ENCODE measurements around the gene GSTP1.
"Not testable (repeated sequence)": the region's sequence is repeated elsewhere in the genome, so short reads cannot be mapped to it uniquely, and the experiment has no call there.

Gene GSTP1

DNA sequence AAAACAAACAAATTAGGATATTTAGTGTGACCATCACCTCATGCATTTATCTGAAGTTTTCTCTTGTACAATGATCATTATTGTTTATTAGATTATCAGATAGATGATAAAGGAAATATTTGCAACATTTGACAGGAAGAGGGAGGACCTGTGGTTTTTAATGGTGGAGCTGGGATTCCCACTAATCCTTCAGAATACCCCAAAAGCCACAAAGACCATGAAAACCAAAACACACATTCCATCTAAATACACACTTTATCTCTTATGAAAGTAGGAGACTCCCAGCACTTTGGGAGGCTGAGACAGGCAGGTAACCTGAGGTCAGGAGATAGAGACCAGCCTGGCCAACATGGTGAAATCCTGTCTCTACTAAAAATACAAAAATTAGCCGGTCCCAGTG lies 15.5 kb downstream of the GSTP1 start:
- DNase-seq: no peak

DNA sequence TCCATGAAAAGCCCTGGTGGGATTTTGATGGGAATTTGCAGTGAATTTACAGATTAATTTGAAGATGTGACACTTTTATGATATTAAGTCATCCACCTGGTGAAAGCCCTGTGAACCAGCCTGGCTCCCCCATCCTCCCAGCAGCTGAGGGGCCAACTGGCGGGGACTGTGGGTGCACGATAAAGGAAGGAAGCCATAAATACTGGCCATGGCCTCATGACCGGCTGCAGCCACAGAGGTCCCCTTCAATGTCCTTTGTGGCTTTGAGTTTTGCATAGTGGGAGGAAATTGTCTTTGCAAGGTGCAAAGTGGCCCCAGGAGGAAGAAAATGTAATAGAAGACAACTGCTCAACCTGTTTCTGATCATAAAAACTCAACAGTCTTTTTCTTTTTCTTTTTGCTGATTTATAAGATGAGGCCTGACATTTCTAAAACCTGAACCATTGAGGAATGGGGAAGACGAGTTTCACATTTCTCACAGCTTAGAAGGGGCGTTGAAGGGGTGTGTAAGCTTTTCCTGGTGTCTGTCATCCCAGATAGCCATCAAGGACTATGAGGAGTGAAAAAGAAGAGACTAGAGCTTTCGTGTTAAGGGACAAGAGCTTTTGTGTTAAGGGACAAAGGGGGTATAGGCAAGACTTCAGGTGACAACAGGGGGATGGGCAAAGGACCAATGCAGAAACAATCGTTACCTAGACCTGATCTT lies 16.9 kb downstream of the GSTP1 start:
- DNase-seq: no peak

DNA sequence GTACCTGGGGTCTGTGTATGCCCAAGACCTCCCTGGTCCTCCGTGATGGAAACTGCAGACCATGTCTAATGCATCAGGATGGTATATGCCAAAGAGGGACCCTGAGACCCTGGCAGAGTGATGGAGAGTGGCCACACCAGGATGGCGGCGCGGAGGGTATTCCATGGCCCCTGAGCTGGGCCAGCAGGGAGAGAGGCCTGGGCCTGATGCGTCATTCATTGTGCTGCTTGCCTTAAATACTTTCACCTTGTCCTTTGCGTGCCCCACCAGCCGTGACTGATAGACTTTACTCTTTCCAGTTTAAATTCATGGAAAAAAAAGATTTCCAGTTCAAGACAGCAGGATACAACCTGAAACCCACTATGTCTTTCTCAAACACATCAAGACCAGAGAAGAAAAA lies 17.5 kb downstream of the GSTP1 start:
- DNase-seq: no peak

DNA sequence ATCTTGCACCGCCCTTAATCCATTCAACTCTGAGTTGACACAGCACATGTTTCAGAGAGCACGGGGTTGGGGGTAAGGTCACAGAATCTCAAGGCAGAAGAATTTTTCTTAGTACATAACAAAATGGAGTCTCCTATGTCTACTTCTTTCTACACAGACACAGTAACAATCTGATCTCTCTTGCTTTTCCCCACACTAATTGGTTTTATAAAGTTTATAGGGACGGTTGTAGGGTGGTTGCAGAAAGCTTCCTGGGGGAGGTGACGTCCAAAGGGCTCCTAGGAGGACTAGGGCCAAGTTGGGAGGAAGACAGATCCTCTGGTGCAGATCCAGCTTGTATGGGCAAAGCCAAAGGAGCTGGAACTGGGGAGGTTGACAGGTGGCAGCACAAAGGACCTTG lies 20.5 kb downstream of the GSTP1 start:
- not testable (repeated sequence) for DNase-seq

DNA sequence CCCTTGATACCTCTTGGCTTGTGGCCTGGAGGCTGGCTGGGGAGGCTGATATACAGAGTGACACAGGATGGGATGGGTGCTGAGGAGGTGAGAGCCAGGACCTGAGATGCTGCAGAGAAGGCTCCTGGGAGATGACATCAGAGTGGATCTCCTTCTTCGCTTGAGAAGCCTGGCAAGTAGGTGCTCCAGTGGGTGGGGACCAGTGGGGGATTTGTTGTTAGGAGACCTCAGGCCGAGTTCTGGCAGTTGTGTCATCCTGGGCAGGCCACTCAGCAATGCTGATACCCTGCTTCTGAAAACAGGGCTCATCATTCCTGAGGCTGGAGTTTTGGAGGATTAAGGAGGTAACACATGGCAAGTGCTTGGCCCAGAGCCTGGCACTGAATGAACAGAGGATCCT lies 21.2 kb downstream of the GSTP1 start:
- DNase-seq: no peak

DNA sequence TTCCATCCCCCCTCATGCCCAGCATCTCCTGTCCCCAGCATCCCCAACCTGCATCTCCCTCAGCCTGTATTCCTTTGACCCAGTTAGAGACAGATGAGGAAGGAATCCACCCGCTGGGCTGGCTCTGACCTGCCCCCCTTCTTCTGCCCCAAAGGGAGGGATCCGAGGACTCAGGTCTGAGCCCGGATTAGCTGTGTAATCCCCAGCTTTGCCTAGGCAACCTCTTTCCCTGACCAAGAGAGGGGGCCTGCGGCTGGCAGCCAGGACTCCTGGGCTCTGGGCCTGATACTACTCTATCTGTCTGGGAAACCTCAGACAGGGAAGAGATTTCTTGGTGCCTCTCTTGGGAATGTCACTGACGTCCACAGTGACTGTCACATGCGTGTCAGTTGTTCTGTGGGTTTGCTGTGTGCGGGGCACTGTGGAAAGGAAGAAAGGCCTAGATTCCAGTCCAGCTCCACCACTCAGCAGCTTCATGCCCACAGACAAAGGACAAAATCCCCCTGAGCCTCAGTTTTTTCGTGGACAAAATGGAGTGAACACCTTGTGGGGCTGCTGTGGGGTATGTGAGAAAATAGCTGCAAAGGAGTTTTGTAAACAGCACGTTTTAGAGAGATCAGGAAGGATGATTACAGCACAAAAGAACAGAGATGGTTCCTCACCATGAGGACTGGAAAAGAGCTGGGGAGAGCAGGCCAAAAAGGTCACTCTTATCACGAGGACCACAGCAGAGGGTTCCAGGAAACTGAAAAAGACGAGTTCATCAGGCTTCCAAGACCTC lies 21.8 kb downstream of the GSTP1 start:
- DNase-seq: no peak

DNA sequence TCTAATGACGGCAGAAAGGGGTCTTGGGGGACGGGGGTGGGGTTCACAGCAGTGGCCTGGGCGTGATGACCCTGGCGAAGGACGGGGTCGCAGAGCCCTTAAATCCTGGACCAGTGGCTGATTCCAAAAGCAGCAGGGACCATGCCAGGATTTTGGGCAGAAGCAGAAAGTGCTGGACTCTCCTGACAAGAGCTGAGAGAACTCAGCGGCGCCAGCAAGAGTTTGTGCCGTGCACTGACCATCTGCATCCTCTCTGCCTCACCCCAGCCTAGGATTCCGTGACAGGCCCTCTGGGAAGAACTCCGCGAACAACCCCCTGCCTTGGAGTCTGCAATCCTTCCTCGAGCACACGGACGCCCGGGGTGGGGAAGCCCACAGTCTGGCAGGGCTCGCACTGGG lies 22.5 kb downstream of the GSTP1 start:
- DNase-seq: no peak

DNA sequence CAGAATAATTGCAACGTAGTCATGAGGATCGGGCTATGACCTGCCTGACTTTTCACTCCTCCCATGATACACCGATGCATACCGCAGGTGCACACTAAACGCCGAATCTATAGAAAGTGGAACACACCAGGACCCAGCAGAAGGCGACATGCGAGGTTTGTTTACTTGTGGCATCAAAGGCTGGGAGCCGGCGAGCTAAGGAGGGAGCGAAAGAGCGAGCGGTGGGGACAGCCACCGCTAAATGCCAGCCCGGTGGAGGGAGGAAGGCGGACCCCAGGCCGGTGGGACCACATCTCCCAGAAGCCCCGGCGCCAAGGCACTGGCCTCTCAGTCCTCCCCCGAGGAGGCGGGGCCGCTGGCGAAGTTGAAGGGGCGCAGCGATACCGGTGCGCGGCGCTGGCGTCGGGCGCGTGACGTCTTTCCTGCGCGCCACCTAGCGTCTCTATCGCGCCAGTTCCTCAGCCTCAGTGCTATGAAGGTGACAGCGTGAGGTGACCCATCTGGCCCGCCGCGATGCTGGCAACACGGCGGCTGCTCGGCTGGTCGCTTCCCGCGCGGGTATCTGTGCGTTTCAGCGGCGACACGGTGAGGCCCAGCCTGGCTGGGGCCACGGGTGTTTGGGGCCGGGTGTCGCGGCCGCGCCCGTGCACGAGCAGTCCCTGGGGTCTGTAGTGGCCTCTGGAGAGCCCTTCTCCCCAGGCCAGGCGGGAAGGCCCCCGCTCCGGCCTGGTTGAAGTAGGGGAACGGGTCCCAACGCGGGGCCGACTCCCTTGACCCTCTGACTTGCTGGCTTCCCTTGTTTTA lies 23.1 kb downstream of the GSTP1 start, which contains the start of gene NDUFV1:
Gene NDUFV1 (plus strand): TSS at position 445 of the 804 bp plus-strand sequence. CDS start 69 bp downstream, at position 514.
- peak; percentile 93 to 97 for DNase-seq

DNA sequence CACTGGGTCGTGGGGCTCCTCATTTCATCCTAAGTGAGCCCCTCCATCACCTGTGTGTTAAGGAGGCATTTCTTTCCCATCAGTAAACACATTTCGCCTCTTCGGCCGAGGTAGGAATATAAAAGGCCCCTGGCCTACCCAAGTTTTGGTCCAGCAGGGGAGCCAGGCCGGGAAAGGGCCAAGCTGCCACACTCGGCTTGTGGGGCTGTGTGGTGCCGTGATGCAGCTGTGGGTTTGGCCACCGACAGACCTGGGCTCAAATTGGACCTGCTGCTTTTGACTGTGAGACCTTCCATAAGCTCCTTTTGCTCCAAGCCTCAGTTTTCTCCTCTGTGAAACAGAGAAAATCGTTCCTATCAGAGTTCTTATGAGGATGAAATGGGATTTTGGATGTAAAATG lies 23.9 kb downstream of the GSTP1 start:
- no peak for DNase-seq

DNA sequence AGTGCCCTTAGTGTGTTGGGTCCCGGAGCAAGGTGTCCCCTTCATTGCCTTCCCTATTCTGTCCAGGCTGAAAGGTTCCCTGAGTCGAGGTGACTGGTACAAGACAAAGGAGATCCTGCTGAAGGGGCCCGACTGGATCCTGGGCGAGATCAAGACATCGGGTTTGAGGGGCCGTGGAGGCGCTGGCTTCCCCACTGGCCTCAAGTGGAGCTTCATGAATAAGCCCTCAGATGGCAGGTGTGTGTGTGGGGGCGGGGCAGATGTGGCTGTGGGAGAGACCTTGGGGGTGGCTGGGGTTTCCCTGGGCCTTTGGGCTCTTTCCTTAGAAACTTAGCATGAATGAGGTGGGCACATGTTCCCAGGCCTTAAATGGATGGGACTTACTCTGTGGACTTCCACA lies 24.9 kb downstream of the GSTP1 start:
- no peak for DNase-seq

DNA sequence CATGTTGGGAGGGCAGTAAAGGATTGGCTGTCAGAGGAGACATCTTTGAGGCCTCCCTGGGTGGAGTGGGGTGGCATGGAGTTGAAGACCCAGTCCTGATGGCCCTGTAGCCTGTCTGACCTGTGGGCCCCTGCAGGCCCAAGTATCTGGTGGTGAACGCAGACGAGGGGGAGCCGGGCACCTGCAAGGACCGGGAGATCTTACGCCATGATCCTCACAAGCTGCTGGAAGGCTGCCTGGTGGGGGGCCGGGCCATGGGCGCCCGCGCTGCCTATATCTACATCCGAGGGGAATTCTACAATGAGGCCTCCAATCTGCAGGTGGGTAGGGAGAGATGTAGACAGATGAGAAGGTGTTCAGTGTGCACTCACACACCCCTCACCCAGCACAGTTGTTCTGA lies 25.7 kb downstream of the GSTP1 start:
- DNase-seq: no peak

DNA sequence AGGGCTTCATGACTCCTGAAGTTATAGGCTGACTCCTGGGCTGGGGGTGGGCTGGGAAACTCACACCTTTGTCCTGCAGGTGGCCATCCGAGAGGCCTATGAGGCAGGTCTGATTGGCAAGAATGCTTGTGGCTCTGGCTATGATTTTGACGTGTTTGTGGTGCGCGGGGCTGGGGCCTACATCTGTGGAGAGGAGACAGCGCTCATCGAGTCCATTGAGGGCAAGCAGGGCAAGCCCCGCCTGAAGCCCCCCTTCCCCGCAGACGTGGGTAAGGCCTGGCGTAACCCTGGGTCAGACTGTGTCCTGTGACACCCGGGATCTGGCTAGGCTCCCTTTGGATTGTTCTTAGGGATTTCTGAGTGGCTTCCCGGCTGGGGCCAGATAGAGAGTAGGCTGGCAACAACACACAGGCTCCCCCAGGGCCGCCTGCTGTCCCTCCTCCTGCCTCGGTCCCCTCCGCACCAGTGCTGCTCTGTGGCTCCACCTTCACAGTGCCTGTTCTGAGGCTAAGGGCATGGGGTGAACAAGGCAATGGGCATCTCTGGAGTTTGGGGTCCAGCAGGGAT lies 26.8 kb downstream of the GSTP1 start:
- DNase-seq: no peak

DNA sequence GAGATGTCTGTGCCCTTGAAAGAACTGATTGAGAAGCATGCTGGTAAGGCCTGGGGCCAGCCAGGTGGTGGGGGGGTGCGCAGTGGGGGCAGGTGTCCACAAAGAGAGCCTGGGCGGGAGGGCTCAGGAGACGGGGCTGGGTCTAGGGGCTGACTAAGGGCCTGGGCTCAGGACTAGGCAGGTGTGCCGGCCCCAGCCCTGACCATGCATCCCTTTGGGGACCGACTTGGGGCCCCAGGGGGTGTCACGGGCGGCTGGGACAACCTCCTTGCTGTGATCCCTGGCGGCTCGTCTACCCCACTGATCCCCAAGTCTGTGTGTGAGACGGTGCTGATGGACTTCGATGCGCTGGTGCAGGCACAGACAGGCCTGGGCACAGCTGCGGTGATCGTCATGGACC lies 27.6 kb downstream of the GSTP1 start:
- no peak for DNase-seq

DNA sequence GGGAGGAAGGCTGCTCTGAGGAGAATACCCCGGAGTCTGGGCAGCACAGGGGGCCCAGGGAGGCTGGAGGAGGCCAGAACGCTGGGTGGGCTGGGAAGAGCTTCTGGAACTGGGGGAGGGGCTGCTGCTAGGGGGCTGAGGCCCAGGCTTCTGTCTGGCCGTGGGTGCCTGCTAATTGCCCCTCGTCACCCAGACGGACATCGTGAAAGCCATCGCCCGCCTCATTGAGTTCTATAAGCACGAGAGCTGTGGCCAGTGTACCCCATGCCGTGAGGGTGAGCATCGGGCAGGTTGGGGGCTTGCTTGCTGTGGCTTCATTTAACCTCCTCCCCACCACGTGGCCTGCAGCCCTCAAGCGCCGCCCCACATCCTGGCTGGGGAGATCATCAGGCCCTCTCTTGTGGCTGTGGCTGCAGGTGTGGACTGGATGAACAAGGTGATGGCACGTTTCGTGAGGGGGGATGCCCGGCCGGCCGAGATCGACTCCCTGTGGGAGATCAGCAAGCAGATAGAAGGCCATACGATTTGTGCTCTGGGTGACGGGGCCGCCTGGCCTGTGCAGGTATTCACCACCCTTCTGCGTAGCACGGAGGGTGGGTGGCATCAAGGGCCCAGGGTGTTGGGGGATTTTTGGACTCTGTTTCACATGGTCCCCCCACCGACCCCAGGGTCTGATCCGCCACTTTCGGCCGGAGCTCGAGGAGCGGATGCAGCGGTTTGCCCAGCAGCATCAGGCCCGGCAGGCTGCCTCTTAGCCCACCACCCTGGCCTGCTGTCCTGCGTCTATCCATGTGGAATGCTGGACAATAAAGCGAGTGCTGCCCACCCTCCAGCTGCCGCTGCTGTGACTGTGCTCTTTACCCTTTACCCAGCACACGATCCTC lies 28.3 kb downstream of the GSTP1 start:
- DNase-seq: no peak

DNA sequence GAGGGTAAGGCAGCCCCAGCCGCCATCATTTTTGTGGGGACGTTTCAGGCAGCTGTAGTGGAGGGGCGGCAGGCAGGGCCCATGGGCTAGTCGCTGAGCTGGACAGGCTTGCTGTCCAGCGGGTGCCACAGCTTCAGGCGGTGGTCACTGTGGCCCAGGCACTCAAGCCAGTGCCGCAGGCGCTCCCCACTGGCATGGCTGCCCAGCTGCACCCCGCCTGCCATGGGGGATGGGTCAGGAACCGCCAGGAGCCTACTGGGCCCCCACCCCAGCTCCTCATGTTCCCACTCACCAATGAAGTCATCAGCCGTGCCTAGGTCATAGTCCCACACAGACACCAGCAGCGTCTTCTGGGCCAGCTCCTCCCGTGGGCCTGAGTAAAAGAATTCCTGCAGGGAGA lies 29.1 kb downstream of the GSTP1 start:
- DNase-seq: no peak

DNA sequence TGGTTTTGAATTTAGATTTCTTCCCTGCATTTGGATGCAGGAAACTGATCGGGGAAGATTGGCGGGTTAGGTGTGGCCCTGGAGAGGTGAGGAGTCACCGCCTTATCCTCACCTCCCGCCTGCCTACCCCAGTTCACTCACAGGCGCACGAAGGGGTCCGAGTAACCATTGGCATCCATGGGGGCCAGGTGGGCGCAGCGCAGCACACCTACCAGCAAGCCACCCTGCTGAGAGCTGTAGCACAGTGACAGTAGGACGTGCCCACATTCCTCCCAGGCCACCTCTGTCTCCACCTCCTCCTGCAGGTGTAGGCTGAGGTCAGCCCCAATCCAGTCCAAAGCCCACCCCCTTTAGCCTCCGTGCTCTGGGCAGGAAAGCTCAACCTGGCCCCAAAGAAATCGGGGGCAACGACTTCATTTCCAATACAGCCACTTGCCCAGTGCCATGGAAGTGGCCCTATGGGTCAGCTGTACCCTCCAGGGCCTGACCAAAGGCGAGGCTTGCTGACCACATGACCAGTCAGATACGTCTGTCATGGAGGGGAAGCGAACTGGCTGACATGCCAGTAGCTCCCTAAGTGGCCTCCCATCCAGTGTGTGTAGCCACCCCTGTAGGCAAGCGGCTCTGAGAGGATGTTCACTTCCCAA lies 29.8 kb downstream of the GSTP1 start:
- no peak for DNase-seq

DNA sequence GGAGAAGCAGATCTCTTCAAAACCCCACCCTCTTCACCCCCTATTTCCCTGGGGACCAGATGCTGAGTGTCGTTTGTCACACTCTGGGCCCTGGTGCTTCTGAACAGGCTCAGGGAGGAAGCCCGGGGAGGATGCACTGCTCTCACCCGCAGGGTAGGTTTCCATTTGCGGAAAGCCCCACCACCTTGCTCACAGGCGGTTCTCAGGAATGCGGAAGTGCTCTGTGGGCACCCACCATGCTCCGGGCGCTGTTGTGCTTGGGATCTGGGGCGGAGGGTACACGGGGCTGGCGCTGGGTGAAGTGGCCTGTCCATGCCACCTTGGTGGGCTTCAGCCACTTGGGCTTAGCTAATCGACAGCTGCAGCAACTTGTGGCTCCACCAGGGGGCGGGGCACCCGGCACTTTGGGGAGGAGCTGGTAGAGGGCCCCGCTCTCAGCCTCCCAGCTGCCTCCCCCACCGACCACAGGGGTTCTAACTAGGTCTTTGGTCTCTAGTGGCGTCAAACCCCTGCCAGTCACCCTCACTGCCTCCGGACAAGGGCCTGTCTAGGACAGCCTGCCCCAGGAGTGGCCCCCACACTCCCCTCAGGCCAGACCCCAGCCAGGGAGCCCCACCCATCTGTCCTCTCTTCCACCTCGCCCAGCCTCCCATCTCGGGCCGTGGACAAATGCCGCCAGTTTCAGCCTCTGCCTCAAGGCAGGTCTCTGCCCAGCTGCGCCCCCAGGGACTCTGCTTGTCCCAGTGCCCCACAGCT lies 30.5 kb downstream of the GSTP1 start:
- DNase-seq: peak in 1 of 2 experiments; percentile 25

DNA sequence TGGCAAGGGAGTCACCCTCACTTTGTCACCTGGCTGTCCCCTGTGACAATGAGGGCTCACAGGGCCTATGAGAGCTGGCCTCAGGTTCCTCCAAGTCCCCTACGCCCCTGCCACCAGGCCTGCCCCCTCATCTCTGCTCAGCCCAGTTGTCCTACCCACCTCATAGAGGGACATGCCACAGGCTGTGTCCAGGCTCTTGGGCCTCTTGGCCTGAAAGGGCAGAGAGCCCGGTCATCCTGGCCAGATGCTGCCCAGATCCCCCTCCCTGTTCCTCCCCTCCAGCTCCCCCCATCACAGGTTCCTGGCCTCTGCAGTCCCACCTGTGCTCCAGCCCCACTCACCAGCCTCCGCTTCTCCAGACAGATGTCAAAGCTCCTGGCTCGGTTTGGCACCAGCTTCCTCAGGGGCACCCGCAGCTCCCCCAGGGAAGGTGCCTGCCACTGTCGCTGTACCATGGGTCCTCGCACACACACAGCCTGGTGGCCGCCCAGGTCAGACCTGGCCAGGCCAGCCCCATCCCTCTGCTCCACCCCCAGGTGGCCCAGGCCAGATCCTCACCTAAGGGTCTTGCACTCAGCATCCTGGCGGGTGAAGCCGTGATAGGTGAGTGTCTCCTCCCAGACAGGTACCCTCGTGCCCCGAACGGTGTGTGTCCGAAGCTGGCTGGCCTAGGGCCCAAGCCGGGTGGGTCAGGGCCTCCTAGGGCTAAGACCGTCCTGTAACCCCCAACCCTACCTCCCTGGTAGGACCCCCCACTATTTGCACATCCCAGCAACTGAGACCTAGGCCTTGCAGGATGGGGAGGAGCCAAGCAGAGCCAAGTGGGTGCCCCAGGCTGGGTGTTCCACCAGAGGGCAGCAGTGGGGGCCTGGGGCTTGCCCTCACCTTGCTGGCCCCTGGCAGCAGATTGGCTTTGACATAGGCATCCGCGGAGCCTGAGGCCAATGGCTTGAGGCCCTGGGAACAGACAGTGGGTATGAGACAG lies 31.4 kb downstream of the GSTP1 start:
- DNase-seq: no peak

DNA sequence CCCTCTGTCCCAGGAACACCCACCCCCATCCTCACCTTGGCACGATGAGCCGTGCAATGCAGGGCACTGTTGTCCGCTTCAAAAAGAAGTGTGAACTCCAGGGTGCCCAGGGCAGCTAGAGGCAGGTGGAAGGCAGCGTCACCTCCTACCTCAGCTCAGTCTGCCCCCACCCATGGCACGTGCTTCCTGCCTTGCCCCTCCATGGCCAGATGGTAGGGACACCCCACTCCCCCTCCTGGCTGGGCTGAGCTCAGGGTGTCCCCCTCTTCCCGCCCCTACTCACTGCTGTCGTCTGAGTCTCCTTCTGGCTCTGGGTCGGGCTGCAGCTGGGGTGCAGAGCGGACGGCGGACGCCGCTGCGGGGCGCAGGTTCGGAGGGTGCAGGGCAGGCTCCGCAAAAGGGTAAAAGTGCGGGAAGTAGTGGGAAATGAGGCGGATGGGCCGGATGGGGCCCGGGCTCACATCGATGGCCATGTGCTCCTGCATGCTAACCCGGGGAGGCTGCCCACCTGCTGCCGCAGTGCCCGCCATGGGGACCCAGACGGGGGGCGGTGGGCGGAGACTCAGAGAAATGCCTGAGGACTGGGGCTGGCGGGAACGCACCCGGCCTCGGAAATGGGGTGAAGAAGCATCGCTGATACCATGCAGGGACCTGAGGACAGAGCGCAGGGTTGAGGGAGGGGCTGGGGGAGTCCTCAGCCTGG lies 32.3 kb downstream of the GSTP1 start:
- no peak for DNase-seq

Data from NCI-H446 (cell line).